GM18861 (cell line): Measurements from ENCODE around the gene RAVER2.
"Not testable (repeated sequence)": the region's sequence is repeated elsewhere in the genome, so short reads cannot be mapped to it uniquely, and the experiment has no call there.

Experiments used
- ATAC-seq: cut with Tn5 transposase; IDR thresholded peaks from one replicate; pipeline ENCODE4 v1.9.1; 2021; ENCODE audit not compliant: unreplicated experiment

Gene RAVER2, protein sequence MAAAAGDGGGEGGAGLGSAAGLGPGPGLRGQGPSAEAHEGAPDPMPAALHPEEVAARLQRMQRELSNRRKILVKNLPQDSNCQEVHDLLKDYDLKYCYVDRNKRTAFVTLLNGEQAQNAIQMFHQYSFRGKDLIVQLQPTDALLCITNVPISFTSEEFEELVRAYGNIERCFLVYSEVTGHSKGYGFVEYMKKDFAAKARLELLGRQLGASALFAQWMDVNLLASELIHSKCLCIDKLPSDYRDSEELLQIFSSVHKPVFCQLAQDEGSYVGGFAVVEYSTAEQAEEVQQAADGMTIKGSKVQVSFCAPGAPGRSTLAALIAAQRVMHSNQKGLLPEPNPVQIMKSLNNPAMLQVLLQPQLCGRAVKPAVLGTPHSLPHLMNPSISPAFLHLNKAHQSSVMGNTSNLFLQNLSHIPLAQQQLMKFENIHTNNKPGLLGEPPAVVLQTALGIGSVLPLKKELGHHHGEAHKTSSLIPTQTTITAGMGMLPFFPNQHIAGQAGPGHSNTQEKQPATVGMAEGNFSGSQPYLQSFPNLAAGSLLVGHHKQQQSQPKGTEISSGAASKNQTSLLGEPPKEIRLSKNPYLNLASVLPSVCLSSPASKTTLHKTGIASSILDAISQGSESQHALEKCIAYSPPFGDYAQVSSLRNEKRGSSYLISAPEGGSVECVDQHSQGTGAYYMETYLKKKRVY

DNA sequence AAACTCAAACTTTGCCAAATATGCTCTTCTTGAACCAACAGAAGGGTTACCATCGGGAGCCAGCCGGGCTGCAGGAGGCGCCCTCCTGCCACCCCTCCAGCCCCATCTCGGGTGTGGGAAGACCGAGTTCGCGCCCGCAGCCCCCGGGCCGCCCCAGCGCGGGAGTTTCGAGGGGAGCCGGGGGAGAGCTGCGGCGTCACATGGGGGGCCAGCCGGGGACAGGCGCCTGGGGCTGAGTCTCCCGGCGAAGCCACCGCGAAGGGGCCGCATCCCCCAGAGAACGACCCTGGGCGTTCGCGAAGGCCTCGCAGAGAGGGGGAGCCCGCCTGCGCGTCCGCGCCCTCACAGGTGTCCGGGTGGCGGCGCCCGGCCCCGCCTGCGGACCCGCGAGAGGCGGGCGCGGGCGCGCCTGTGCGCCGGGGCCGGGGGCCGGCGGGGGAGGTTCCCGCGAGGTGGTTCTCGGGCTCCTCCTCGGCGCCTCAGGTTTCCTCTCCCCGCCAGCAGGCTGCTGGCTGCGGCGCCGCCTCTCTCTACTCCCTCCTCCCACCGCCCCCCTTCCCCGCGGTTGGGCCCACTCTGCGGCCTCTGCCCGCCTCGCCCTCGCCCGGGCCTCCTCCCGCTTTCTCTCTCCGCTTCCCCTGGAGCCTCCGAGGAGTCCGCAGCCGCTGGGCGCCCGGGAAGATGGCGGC is at the start of gene RAVER2:
Gene RAVER2, plus strand, starts transcription at position 584 of the 689 bp plus-strand sequence. Its CDS starts 98 bp downstream, at position 682.
- no peak for ATAC-seq

DNA sequence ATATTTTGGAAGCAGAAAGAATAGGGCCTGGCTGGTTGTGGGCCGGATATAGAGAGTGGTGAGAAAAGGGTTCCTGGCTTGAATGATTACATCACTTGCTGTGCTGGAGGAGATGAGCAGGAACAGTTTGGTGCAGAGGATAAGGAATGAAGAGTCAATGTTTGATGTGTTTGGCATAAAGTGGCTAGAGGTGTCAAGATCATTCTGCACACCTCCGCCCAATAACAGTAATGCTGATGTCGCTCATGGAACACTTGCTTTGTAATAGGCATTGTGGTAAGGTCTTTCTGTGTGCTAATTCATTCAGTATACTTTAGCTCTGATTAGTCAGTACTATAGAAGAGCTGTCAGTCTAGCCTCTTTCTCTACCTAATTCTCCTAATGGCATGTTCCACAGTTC is 48.0 kb upstream of the RAVER2 start:
- no peak for ATAC-seq

DNA sequence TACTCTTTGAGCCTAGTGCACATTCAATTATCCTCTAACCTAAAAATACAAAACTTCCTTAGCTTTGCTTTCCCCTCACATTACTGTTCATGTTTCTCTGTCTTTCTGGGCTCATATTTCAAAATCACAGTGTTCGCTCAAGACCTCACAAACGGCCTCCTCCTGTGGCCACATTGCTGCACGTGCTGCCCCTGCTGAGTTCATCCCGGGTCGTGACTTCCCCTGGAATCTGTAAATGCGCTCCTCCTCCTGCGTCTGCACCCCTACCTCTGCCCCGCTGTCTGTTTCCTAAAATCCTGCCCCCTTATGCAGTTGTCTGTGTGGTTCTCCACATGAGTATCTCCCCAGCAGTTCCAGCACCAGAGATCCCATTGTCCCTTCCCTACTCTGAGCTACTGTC is 45.5 kb upstream of the RAVER2 start:
- no peak for ATAC-seq

DNA sequence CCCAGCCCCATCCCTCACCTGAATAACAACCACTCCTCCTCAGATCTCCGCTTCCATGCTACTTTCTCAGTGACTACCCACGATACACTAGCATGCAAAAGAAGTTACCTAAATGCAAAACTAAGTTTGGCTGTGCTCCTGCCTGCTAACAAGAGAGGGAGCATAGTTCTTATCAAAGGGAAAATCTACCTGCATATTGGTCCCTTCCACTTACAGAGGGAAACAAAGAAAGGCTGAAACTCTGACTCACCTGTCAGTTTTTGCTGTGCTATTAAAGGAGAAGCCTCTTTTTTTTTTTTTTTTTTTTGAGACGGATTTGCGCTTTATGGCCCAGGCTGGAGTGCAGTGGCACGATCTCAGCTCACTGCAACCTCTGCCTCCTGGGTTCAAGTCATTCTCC is 43.8 kb upstream of the RAVER2 start:
- no peak for ATAC-seq

DNA sequence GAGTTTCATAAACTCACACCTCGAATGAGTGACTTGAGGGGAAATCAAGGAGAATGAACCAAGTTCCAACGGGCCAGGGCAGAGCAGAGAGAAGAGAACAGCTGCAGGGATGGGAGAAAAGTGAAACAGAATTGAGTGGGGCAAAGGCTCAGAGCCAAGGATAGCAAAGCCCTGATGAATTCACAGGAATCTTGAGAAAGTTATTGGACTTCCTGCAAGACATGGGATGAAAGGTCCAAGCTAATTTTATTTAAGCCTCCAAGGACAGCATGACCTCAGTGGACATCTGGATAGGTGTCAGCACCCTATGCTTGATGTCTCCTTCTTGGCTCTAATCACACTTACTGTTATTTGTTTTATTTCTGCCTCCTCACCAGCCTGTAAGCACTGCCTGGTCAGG is 43.0 kb upstream of the RAVER2 start:
- no peak for ATAC-seq

DNA sequence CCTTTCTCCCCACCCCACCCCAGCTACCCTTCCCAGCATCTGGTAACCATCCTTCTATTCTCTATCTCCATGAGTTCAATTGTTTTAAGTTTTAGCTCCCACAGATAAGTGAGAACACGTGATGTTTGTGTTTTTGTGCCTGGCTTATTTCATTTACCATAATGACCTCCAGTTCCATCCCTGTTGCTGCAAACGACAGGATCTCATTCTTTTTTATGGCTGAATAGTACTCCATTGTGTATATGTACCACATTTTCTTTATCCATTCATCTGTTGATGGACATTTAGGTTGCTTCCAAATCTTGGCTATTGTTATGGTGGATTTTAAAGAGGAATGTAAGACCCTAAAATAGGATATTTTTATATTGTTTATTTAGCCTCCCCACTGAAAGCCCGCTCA is 42.2 kb upstream of the RAVER2 start:
- ATAC-seq = not testable (repeated sequence)

DNA sequence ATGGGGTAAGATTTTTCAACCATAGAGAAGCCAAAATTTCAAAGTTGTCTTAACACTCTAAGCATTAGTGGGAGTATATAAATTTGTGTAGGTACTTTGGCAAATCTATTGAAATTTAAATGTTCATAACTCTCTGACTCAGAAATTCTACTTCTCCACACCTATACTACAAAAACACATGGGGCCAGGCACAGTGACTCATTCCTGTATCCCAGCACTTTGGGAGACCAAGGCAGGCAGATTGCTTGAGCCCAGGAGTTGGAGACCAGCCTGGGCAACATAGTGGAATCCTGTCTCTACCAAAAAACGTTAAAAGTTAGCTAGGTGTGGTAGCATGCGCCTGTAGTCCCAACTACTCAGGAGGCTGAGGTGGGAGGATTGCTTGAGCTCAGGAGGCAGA is 41.3 kb upstream of the RAVER2 start:
- ATAC-seq = no peak

DNA sequence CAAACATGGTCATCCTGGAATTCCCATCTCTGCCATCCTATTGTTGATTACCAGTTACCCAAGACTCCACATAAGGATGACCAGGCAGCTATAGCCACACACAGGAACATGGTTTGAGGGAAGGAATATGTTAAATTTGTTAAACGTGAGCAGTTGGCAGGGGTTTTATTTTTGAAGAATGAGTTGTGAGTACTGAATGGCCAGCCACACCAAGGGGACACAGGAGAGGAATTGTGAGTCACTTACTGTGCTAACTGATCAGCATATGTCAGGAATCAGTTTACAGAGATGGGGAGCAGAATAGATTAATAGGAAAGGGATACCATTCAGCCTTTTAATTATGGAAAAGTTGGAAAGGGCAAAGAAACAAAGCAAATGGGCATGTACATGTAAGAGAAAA is 39.3 kb upstream of the RAVER2 start:
- no peak for ATAC-seq

DNA sequence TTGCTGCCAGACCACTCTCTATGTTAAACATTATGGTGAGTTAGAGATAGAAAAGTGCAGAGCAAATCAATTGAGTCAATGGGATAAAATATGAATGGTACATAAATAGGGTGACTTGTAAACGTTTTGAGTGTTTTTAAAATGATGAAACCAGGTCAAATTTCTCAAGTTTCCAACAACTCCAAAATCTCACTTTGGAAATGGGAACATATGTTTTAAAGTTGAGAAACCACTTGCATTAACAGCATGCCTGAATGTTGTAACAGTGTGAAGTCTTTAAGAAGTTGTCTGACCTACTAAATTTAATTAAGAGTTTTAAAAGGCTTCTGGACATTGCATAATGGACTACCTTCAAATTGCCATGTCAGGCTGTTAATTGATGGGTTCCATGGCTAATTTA is 33.6 kb upstream of the RAVER2 start:
- no peak for ATAC-seq

DNA sequence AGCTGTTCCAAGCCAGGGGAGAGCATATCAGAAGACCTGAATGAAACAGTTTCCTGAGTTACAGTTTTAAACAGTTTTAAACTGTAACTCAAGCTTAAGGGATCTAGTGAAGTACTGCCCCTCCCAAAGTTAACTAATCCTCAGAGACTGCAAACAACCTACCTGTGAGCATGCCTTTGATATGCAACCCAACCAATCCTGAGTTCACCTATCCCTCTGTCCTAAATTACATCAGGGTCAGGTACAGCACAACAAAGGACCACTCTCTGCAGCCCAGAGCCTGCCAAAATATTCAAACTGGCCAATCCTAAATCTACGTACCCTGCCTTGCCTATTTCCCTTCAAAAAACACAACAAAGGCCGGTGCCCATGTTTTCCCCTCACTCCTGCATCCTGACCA is 32.8 kb upstream of the RAVER2 start:
- ATAC-seq = no peak

DNA sequence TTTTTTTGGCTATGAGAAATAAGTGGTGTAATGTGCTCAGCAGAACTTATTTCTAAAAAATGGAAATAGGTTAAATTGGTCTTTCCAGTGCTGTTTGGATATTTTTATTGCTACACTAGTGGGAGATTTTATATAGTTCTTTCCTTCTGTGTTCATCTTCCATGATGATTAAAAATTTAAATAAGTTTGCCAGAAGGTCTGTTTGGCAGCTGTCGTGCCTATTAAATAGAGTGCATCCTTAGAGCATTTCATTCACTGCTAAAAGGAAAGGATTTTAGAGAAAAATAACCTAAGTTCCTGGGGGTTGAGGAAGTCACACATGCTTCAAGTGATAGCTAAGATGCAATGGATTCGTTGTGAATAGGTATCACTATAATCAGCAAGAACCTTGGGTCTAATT is 29.7 kb upstream of the RAVER2 start:
- ATAC-seq = no peak

DNA sequence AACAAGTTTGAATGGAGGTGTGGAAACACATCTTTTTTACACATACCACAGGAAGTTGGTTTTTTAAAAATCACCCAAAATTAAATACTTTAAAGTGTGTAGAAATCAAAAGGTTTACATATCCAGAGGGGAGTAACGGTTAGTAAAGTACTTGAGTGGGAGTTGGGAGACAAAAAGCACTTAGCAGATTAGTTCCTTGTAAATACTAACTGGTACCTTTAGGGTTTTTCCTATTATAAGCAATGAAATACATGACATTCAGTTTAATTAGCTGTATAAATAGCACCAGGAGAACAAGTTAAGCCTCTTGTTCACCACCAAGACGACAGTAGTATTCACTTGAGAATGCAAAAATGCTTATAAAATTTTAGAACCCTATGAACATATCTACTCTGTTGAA is 23.7 kb upstream of the RAVER2 start:
- no peak for ATAC-seq

DNA sequence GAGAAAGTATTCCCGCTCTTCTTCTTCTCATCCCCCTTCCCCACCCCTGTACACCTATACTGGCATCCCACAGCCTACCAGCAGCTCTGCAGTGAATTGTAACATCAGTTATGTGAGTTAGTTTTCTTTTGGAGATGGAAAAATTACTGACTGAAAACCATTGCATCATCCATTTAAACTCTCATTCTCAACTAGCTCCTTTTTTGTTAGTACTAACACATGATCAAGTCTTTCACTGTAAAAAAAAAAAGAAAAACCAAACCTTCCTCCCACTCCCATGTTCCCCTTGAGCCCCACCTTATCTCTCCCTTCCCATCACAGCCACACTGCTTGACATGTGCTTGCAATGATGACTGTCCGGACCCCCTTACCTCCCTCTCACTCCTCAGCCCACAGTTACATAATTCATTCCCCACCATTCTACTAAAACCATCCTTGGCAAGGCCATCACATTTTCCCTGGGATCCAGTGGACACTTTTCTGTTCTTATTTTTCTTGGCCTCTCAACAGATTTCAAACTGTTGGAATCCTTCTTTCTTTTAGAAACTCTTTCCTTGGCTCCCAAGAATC is 23.2 kb upstream of the RAVER2 start:
- no peak for ATAC-seq

DNA sequence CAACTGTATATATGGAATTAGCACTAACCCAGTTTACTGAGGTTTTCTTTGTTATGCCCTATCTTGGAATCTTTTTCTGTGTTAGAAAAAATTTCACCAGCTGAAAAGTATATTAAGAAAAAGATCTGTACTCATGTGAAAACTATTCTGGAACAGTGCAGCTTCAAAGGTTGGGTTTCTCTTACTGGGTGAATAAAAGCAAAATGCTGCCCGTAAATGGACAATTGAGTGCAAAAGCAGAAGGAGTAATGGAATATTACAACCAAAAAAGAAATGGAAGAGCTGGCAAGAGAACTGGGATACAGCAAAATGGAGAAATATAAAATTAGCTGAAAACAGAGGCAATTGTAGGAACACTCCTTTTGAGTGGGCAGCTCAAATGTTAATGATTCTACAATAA is 17.0 kb upstream of the RAVER2 start:
- ATAC-seq = no peak

DNA sequence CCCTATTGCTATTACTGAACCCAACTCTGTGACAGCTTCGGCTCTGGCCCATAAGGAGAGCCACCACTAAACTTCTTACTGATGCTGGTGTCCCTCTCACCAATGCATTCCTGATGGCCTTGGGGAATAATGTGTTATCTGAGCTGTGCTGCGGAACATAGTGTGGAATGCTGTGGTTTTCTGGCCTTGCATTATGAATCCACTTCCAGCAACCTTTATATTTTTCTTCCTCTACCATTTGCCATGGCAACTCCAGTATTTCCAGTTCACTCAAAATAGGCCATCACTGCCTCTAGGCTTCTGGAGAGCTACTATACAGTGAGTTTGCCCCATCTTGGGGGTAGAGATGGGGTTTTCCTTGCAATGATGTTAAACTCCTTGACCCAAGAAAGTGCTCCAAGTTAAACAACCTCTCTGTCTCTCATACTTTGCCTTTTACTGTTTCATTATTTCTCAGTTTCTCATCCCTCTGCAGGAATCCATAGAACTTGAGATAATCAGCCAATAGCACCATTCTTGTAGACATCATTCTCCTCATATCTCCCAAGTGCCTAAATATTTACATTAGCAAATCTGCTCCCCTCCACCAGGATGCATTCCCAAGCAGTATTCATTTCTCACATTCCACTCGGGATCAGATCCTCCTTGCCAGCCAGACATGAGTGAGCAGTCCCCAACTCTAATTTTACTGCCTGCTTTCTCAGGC is 11.1 kb upstream of the RAVER2 start:
- ATAC-seq = no peak

DNA sequence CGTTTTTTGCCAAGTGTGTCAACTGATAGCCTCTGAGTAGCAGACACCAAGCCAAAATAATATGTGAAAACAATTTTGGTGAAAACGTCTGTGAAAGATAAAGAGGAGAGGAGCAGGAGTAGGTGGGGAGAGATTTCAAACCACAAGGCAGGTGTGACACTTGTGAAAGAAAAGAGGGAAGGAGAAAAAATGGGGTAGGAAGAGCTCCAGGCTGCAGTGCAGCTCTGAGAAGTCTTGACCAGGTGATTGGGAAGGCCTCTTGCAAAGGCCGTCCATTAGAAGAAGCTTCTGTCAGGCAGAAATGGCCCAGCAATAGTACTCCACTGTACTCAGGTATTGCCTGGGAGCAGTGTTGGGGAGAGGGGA is 10.6 kb upstream of the RAVER2 start:
- ATAC-seq = no peak

DNA sequence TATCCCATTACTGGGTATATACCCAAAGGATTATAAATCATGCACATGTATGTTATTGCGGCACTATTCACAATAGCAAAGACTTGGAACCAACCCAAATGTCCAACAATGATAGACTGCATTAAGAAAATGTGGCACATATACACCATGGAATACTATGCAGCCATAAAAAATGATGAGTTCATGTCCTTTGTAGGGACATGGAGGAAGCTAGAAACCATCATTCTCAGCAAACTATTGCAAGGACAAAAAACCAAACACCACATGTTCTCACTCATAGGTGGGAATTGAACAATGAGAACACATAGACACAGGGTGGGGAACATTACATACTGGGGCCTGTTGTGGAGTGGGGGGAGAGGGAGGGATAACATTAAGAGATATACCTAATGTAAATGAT is 4.2 kb upstream of the RAVER2 start:
- not testable (repeated sequence) for ATAC-seq

DNA sequence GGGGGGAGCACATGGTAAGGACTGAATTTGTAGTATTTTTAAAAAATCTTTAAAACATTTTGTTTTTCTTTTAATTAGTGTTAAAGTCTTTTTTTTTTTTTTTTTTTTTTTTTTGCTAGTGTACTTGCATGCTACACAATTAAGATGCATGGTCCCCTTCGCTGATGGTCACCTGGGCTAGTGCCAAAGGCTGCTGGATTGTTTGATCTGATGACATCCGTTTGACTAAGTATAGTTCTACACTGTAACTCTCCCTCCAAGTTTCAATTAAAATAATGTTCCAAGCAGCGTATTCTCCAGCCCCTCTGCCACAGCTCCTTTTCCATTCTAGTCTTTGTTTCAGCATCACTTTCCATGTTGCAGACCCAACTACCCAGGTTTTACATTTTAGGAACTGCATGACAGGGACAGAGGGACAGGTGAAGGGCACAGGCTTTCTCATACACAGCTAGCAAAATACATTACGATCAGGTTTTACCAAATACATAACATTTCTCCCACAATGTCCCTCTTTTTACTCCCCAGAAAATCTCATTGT is 852 bp upstream of the RAVER2 start:
- no peak for ATAC-seq

DNA sequence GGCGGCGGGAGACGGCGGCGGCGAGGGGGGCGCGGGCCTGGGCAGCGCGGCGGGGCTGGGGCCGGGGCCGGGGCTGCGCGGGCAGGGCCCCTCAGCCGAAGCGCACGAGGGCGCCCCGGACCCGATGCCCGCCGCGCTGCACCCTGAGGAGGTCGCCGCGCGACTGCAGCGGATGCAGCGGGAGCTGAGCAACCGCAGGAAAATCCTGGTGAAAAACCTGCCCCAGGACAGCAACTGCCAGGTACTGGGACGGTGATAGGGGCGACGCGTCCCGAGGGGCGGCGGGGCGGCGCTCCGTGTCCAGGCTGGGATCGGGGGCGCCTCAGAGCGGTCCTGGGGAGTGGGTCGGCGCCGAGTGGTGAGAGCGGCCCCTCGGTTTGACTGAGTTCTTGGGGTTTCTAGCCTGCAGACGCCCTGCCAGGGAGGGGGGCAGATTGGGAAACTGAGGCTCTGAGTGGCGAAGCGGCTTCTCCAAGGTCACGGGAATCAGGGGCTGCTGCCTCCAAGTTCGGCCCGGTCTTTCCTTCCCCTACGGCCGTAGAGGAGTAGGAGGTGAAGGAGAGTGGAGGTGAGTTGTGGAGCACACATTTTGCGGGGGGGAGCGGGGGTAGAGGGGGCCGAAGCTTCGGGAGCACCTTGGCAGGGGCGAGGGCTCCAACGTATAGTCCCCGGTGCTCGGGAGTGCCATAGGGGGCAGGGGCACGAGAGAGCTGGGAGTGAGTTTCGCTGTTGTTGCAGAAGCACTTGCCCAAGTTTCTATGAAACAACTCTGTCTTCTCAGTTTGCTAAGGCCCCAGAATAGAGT is 508 bp downstream of the RAVER2 start:
- no peak for ATAC-seq
